B cell (primary cell): ENCODE measurements around the gene F8.

ENCODE experiments used
- EZH2 ChIP-seq: IDR thresholded peaks from 2 replicates; pipeline ENCODE4 v1.6.1; 2012; ENCODE audit warnings: borderline replicate concordance, low read depth, mild to moderate bottlenecking, moderate library complexity, low read length; ENCODE audit not compliant: insufficient read depth, poor library complexity, severe bottlenecking
- TF ChIP-seq, protein P1 (sequence below): fragments of 200-600 bp; IDR thresholded peaks from one replicate; pipeline ENCODE4 v1.8.0; 2022; ENCODE audit warnings: antibody characterized with exemption, mild to moderate bottlenecking

DNA sequence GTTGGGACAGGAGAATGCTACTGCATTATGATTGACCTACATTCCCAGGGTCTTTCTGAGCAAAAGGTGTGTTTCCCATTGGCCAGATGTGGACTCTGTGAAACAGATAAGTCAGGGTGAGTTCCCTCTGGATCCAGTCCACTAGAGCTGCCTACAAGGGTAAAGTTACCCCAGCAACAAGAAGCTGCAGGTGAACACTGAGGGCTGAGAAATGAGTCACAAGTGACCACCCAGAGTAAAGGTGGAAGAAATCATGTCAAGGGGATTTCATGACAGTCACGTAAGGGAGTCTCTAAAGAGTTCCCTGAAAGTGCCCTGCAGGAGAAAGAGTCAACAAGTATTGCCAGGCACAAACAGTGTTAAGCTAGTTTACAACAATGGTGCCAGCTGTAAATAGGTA, 120.1 kb downstream of the F8 start:
- TF ChIP-seq, protein P1, sequence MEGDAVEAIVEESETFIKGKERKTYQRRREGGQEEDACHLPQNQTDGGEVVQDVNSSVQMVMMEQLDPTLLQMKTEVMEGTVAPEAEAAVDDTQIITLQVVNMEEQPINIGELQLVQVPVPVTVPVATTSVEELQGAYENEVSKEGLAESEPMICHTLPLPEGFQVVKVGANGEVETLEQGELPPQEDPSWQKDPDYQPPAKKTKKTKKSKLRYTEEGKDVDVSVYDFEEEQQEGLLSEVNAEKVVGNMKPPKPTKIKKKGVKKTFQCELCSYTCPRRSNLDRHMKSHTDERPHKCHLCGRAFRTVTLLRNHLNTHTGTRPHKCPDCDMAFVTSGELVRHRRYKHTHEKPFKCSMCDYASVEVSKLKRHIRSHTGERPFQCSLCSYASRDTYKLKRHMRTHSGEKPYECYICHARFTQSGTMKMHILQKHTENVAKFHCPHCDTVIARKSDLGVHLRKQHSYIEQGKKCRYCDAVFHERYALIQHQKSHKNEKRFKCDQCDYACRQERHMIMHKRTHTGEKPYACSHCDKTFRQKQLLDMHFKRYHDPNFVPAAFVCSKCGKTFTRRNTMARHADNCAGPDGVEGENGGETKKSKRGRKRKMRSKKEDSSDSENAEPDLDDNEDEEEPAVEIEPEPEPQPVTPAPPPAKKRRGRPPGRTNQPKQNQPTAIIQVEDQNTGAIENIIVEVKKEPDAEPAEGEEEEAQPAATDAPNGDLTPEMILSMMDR: no peak
- no peak for TF ChIP-seq EZH2
